T-helper 1 cell (primary cell): ENCODE results near the gene ACACA.
A peak's percentile ranks its signal among the peaks of the same experiment; 100 is the strongest.

ENCODE experiments used
- DNase-seq, 5 donors: peaks; one replicate each; pipeline ENCODE4 v3.0.0-alpha.2; 2012 to 2020

ACACA gene

DNA sequence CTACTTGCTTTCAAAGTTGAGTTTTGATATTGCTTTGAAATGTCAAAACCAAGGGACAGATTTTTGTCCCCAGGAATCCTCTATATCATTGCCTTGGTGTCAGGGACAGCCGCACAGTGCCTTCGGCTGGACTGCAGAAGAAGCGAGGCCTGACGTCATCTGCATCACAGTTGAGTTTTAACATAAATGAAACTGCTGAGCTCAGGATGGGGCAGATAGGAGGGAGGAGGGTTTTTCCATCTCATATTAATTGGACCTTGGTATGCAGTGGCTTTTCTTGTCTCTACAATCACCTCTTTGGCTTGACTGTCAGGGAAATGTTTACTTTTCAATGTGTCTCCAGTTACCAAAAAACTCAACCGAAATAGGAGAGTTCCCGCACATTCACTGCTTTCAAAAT, 346.5 kb downstream of the ACACA start:
- no peak for DNase-seq

DNA sequence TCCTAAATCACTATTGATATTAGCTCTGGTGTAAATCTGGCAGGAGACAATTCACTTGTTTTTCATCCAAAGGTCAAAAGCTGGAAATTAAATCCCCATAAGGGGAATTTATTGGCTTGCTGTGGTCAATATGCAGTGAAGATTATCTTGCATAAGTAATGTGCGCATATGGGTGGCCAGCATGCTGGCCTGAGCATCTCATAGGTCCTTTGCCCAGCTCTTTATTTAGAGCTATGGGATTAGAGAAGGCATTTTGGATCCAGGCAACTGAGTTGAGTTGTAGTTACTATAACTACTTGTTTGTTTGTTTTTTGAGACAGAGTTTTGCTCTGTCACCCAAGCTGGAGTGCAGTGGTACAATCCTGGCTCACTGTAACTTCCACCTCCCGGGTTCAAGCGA, 347.1 kb downstream of the ACACA start:
- no peak for DNase-seq

GRCh38 chr17:37056622-37057021, 350.0 kb downstream of the ACACA start:
- no peak for DNase-seq

DNA sequence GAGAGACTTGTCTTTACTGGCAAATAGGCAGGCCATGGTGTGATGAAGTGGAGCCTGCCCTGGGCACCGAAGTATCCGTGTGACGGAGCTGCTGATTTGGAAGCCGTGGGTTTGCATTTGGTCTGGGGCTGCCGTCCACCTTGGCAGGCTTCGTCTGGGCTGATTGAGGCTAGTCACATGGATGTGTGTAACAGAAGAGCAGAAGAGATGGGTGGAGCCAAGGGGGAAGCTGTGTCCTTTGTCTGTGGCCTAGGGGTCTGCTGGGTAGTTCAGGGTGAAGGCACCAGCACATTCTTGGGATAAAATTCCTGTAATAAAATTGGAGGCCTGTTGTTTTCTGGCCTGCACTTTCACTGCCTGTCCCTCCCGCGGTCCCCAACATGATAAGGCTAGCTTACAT, 351.7 kb downstream of the ACACA start:
- DNase-seq = no peak

GRCh38 chr17:37052450-37052849, 354.2 kb downstream of the ACACA start:
- DNase-seq = no peak

- DNase-seq = no peak
Observed at GRCh38 chr17:37051833-37052232, 354.8 kb downstream of the ACACA start.

DNA sequence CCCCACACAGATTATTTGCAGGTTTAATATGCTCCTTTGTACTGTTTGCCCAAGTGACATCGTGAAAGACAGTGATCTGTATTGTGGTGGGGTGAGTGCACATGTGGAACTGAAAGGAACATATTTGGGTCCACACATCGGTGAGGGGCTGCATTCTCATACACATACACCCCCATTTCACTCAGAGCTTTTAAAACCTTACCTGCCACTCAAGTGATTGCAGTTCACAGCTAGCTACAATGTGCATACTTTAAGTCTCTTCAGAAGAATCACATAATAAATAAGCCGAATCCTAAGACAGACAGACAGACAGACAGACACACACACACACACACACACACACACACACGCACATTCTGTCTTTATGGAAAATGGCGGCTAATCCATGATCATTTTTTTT, 355.3 kb downstream of the ACACA start:
- DNase-seq = no peak

GRCh38 chr17:37050920-37051319, 355.7 kb downstream of the ACACA start:
- DNase-seq = no peak

- DNase-seq = no peak
Observed at GRCh38 chr17:37048811-37049210, 357.8 kb downstream of the ACACA start.

DNA sequence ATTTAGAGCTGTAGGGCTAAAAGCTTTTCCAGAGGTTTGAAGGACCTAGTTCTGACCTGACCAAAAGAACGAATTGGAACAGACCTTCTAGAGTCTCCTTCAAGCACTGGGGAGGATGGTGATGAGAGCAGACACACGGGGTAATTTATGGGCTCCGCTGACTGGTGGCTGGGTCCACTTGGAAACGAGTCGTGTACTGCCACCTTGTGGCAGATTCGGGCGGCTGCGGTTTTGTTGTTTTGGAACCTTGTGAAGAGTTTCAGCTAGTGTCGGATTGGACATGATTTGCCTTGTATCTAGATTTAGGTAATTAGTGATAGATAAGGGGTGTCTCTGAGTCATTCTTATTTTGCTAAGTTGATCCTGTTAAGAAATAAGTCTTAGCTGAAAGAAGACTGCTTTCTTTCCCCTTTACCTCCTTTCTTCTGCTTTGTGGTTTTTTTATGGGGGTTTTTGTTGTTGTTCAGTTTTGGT, 359.0 kb downstream of the ACACA start:
- DNase-seq = peak; percentile 45 to 79 (median 57)

GRCh38 chr17:37045351-37045922, 361.2 kb downstream of the ACACA start:
- no peak for DNase-seq

DNA sequence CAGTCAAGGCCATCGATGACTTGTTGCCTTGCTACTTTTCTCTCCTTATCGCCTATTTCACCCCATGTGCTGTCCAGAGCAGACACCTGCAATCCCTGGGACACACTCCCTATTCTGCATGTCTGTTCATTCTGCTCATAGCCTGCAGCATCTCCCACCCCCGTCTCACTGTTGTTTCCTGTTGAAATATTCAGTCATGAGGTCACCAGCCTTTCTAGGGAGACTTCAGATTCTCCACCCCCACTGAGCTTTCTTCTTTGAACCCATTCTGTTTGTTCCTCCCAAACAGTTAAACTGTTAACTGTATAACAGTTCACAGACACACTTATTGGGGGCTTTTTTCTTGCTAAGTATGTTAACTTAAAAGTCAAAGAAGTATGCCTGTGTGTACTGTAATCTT, 363.4 kb downstream of the ACACA start:
- DNase-seq = no peak

DNA sequence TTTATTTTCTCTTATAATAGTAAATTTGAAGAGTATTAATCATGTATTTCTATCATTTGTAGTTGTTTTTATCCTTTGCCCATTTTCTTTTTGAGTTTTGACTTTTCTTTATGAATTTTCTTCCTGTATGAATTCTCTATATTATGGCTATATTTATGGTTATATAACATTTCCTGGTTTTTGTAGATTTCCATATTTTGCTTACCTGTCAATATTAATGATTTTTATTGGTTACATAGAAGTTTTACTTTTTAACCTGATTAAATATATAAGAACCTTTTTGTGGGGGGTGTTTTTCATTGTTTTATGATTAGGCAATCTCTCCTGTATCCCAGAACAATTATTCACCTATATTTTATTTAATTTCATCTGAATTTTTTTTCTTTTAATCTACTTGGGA, 364.7 kb downstream of the ACACA start:
- no peak for DNase-seq

DNA sequence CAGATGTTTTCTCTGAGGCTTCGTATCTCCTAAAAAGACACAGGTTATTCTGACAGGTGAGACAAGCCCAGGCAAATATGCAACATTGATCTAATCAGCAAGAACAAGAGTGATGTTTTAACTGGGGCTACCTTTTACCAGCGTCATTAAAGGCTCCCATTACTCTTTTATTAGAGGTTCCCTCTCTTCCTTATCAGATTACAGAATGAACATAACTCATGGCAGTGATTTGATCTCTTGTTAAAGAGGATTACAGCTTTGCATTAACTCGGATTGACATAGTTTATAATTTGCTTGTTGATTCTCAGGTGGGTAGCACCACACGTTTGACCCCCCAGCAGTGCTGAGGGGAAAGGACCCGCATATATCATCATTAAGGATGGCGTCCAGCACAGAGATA, 367.4 kb downstream of the ACACA start:
- no peak for DNase-seq

GRCh38 chr17:37037590-37038155, 369.0 kb downstream of the ACACA start:
- DNase-seq = no peak
